ENCODE results near the gene ZEB1. TPM values are rescaled to one million over a fixed set of nuclear protein-coding genes. Genes with fewer than 3 reads are reported as not detected.

Gene ZEB1
- total RNA-seq, 1 donor from 2014 or later, result 29.9 TPM

DNA sequence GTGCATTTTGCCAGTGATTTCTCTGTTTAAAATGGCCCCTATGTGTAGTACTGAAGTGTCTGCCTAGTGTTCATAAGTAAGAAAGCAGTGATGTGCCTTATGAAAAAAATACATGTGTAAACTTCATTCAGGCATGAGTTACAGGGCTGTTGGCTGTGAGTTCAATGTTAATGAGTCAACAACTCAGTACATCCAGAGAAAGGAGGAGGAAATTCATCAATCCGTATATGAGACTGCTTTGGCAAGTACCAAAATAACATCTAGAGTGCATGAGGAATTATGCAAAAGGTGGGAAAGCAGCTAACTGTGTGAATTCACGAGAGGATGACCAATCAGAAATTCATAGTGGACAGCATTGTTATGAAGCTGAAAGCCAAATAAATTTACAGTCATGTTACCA, 255.6 kb downstream of the ZEB1 start:
- Mint-ChIP-seq H3K27me3 (no peaks in the 10 kb centered on the region), H3K27ac (no peak overlapping the region), H3K4me3 (no peak overlapping the region), H3K4me1 (ENCODE audit: unreplicated experiment) (no peaks in the 10 kb centered on the region), H3K36me3 (no peaks in the 10 kb centered on the region), H3K9me3 (peaks cover 10% of the 10 kb centered on the region)
- no peak for TF ChIP-seq CTCF (conservative IDR thresholded peaks at IDR 0.05)
- DNase-seq (ENCODE audit: extremely low spot score, unreplicated experiment), result no peak

DNA sequence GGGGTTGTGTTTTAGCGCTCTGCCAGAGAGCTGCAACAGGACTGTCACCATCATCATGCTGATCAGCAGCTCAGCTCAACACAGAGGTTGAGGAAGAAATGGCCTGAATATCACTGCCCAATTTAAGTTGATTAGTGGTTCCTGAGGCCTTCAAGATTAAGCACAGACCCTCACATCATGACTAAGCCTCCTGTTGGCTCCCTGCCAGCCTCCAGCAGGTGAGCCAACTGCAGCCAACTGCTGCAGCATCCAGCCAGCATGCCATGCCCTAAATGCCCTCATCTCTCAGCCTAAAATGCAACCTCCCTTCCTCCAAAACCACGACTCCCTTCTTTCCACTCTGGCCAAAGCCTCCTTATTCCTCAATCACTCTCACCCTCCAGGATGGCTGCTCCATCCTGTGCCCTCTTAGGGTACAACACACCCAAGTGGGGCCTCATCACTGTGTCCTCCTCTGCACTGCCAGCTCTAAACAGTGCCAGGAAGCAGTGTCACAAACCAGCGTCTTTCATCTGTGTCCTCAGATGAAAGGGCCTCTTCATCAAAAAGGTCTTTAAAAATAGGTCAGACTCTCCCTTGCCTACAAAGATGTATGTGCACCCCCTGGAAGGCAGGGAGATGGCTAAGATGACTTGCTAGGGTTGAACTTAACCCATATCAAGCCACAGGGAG, 259.3 kb downstream of the ZEB1 start:
- Mint-ChIP-seq H3K4me3 (no peak overlapping the region), H3K9me3 (peaks cover 10% of the 10 kb centered on the region), H3K4me1 (ENCODE audit: unreplicated experiment) (peaks cover 8% of the 10 kb centered on the region), H3K27ac (no peak overlapping the region), H3K27me3 (no peaks in the 10 kb centered on the region), H3K36me3 (no peaks in the 10 kb centered on the region)
- DNase-seq (ENCODE audit: extremely low spot score, unreplicated experiment), result no peak
- no peak for TF ChIP-seq CTCF (conservative IDR thresholded peaks at IDR 0.05)

DNA sequence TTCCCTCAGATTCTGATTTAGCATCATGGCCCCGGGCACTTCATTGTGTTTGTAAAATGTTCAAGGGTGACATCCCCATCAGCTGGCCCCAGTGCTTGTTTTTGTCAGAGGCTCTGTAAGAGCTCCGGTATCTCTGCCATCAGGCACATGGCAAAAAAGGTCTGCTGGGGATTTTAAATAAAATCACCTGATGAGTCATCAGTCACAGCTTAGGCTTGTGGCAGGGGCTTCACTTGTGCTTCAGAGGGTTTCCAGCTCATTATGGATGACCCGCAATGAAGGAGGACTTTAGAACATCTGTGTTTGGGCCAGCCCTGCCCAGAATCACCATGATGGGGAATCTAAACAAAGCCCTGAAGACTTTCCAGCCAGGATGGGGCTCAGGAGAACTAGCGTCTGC, 259.9 kb downstream of the ZEB1 start:
- H3K4me3 Mint-ChIP-seq, result no peak overlapping the region
- H3K27ac Mint-ChIP-seq, result no peak overlapping the region
- no peaks in the 10 kb centered on the region for H3K36me3 Mint-ChIP-seq
- no peaks in the 10 kb centered on the region for H3K27me3 Mint-ChIP-seq
- H3K9me3 Mint-ChIP-seq, result peaks cover 10% of the 10 kb centered on the region
- TF ChIP-seq CTCF (conservative IDR thresholded peaks at IDR 0.05), result no peak
- peaks cover 15% of the 10 kb centered on the region for H3K4me1 Mint-ChIP-seq (ENCODE audit: unreplicated experiment)
- no peak for DNase-seq (ENCODE audit: extremely low spot score, unreplicated experiment)

Measured in type B pancreatic cell (in vitro differentiated cells).